Osteocyte (in vitro differentiated cells): ENCODE results near the gene RXFP1. TPM values are rescaled to one million over a fixed set of nuclear protein-coding genes. Genes with fewer than 3 reads are reported as not detected.

Experiments used
- DNase-seq: peaks from one replicate; pipeline ENCODE4 v3.0.0; 2021; ENCODE audit warnings: mixed read lengths; ENCODE audit not compliant: unreplicated experiment; ENCODE audit errors: extremely low spot score
- H3K27ac Mint-ChIP-seq: one replicate; pipeline ENCODE4 v1.8.0; 2021; ENCODE audit warnings: mild to moderate bottlenecking, mixed read lengths; ENCODE audit not compliant: unreplicated experiment
- H3K27me3 Mint-ChIP-seq: one replicate; pipeline ENCODE4 v1.8.0; 2021; ENCODE audit warnings: mixed read lengths; ENCODE audit not compliant: unreplicated experiment
- H3K36me3 Mint-ChIP-seq: one replicate; pipeline ENCODE4 v1.8.0; 2021; ENCODE audit warnings: mixed read lengths; ENCODE audit not compliant: unreplicated experiment
- H3K4me1 Mint-ChIP-seq: one replicate; pipeline ENCODE4 v1.8.0; 2021; ENCODE audit warnings: mixed read lengths; ENCODE audit not compliant: unreplicated experiment
- H3K4me3 Mint-ChIP-seq: one replicate; pipeline ENCODE4 v1.8.0; 2021; ENCODE audit warnings: mild to moderate bottlenecking, moderate library complexity, mixed read lengths; ENCODE audit not compliant: unreplicated experiment
- H3K9me3 Mint-ChIP-seq: one replicate; pipeline ENCODE4 v1.8.0; 2021; ENCODE audit warnings: mixed read lengths; ENCODE audit not compliant: unreplicated experiment
- total RNA-seq: library from RNA; stranded (reverse); gene quantifications from 2 replicates; pipeline ENCODE4 v1.2.1, GENCODE V29; 2021
- TF ChIP-seq, protein P1 (sequence below): fragments of 200-600 bp; sonication (generic); IDR thresholded peaks from 2 replicates; pipeline ENCODE4 v1.5.0; 2021; ENCODE audit warnings: antibody characterized with exemption, mild to moderate bottlenecking, moderate library complexity

Gene RXFP1
- total RNA-seq, 1 donor from 2014 or later: not detected

DNA sequence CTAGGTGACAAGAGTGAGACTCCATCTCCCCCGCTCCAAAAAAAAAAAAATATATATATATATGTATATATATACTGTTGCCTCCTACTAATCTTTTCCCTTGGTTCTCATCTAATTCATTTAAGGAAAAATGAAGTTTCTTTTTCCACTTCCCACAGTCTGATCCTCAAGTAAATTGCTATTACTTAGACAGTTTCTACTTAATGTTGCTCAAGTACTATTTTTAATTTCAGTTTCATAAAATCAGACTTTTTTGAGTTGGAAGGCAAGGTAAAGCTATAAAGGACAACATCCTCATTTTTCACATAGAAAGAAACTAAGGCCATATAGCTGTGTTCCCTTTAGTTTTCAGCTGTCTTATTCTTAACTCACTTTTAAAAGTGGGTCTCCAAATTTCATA, 5.8 kb downstream of the RXFP1 start:
- no peak overlapping the region for H3K27ac Mint-ChIP-seq
- TF ChIP-seq, protein P1, sequence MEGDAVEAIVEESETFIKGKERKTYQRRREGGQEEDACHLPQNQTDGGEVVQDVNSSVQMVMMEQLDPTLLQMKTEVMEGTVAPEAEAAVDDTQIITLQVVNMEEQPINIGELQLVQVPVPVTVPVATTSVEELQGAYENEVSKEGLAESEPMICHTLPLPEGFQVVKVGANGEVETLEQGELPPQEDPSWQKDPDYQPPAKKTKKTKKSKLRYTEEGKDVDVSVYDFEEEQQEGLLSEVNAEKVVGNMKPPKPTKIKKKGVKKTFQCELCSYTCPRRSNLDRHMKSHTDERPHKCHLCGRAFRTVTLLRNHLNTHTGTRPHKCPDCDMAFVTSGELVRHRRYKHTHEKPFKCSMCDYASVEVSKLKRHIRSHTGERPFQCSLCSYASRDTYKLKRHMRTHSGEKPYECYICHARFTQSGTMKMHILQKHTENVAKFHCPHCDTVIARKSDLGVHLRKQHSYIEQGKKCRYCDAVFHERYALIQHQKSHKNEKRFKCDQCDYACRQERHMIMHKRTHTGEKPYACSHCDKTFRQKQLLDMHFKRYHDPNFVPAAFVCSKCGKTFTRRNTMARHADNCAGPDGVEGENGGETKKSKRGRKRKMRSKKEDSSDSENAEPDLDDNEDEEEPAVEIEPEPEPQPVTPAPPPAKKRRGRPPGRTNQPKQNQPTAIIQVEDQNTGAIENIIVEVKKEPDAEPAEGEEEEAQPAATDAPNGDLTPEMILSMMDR: no peak
- no peaks in the 10 kb centered on the region for H3K9me3 Mint-ChIP-seq
- H3K36me3 Mint-ChIP-seq: no peaks in the 10 kb centered on the region
- H3K27me3 Mint-ChIP-seq: peaks cover 20% of the 10 kb centered on the region
- no peak for DNase-seq
- no peak overlapping the region for H3K4me3 Mint-ChIP-seq
- H3K4me1 Mint-ChIP-seq: no peaks in the 10 kb centered on the region

- no peak overlapping the region for H3K4me3 Mint-ChIP-seq
- TF ChIP-seq, protein P1: no peak
- H3K27me3 Mint-ChIP-seq: peaks cover 8% of the 10 kb centered on the region
- H3K9me3 Mint-ChIP-seq: no peaks in the 10 kb centered on the region
- H3K4me1 Mint-ChIP-seq: no peaks in the 10 kb centered on the region
- no peaks in the 10 kb centered on the region for H3K36me3 Mint-ChIP-seq
- DNase-seq: no peak
- H3K27ac Mint-ChIP-seq: no peak overlapping the region
These were observed 7.8 kb downstream of the RXFP1 start for GRCh38 chr4:158529505-158529904.

GRCh38 chr4:158530381-158530780, 8.7 kb downstream of the RXFP1 start:
- DNase-seq: no peak
- peaks cover 8% of the 10 kb centered on the region for H3K27me3 Mint-ChIP-seq
- no peak overlapping the region for H3K4me3 Mint-ChIP-seq
- no peaks in the 10 kb centered on the region for H3K9me3 Mint-ChIP-seq
- TF ChIP-seq, protein P1: no peak
- no peak overlapping the region for H3K27ac Mint-ChIP-seq
- peaks cover 3% of the 10 kb centered on the region for H3K4me1 Mint-ChIP-seq
- no peaks in the 10 kb centered on the region for H3K36me3 Mint-ChIP-seq

- TF ChIP-seq, protein P1: no peak
- Mint-ChIP-seq H3K9me3 (peaks cover 4% of the 10 kb centered on the region), H3K4me1 (peaks cover 6% of the 10 kb centered on the region), H3K36me3 (no peaks in the 10 kb centered on the region), H3K4me3 (no peak overlapping the region), H3K27me3 (peaks cover 8% of the 10 kb centered on the region), H3K27ac (no peak overlapping the region)
- no peak for DNase-seq
These were observed 9.2 kb downstream of the RXFP1 start for GRCh38 chr4:158530898-158531297.

DNA sequence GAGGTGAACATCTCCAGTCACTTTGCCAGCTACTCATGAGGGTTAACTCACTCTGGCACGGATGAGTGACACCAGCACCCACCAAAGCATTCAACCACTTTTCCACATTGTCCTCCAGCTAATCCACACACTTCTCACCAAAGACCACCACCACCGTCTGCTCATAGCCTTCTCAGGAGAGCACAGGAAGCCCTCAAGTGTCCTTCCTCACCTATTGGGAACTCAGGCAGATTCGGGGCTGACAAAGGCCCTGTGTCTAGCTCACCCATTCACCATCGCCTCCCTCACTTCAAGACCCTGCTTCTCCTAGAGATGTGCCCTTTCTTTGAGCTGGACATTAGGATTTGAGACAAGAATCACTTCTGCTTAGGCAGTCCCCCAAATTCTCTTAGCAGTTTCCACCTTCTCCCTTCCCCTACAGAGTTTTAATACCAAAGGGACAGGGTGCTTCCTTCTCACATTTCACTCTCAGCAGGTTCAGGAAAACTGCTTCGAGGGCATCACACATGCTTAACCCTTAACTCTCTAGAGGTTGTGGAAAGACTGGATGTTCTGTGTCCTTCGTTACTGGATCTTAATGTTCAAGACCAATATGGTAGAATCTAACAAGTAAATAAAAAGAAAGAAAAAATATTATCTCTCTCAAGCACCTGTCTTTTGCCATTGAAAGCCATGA, 11.0 kb downstream of the RXFP1 start:
- TF ChIP-seq, protein P1: no peak
- H3K36me3 Mint-ChIP-seq: no peaks in the 10 kb centered on the region
- no peak for DNase-seq
- peaks cover 6% of the 10 kb centered on the region for H3K4me1 Mint-ChIP-seq
- H3K27ac Mint-ChIP-seq: no peak overlapping the region
- no peak overlapping the region for H3K4me3 Mint-ChIP-seq
- peaks cover 4% of the 10 kb centered on the region for H3K27me3 Mint-ChIP-seq
- peaks cover 4% of the 10 kb centered on the region for H3K9me3 Mint-ChIP-seq
